ENCODE measurements around the gene WDR1. TPM values are rescaled to one million over a fixed set of nuclear protein-coding genes. Genes with fewer than 3 reads are reported as not detected.

Gene WDR1
- total RNA-seq, 1 donor from 2014 or later: 216 TPM

- DNase-seq (ENCODE audit: low spot score in 2 of 2): no peak
- Histone ChIP-seq H3K36me3 (peaks cover 35 to 38% of the 10 kb centered on the region in 2 donors), H3K4me1 (peaks cover 0 to 4% of the 10 kb centered on the region in 2 donors), H3K27ac (no peak overlapping the region), H3K9me3 (no peaks in the 10 kb centered on the region), H3K4me3 (no peak overlapping the region), H3K27me3 (no peaks in the 10 kb centered on the region)
- TF ChIP-seq CTCF (IDR thresholded peaks at IDR 0.05): no peak
- intact Hi-C loops (cut with DNase I): no loop called here
Observed at GRCh38 chr4:10066206-10066605, 50.4 kb downstream of the WDR1 start.

GRCh38 chr4:10063544-10064300, 52.9 kb downstream of the WDR1 start:
- DNase-seq (ENCODE audit: low spot score in 2 of 2): peak; percentile 48 to 90
- no peak overlapping the region for H3K4me3 ChIP-seq
- intact Hi-C loops (cut with DNase I): loop anchor here (1.0 to 5.0 kb wide), 3 partner anchors 44 to 371 kb away; no protein-coding TSS in a partner anchor
- peak overlapping the region; percentile 34 to 67 for H3K27ac ChIP-seq
- peaks cover 0 to 4% of the 10 kb centered on the region in 2 donors for H3K4me1 ChIP-seq
- TF ChIP-seq CTCF (IDR thresholded peaks at IDR 0.05): peak; percentile 66 to 84 (median 76)
- H3K27me3 ChIP-seq: no peaks in the 10 kb centered on the region
- H3K9me3 ChIP-seq: no peaks in the 10 kb centered on the region
- H3K36me3 ChIP-seq: peaks cover 25% of the 10 kb centered on the region in 2 donors

GRCh38 chr4:10061650-10062415, 54.8 kb downstream of the WDR1 start:
- TF ChIP-seq CTCF (IDR thresholded peaks at IDR 0.05): no peak

GRCh38 chr4:10058371-10058770, 58.2 kb downstream of the WDR1 start:
- H3K9me3 ChIP-seq: no peaks in the 10 kb centered on the region
- no peak overlapping the region for H3K27ac ChIP-seq
- no peak overlapping the region for H3K4me3 ChIP-seq
- DNase-seq (ENCODE audit: low spot score in 2 of 2): no peak
- no peak for TF ChIP-seq CTCF (IDR thresholded peaks at IDR 0.05)
- H3K36me3 ChIP-seq: no peaks in the 10 kb centered on the region
- intact Hi-C loops (cut with DNase I): no loop called here
- H3K4me1 ChIP-seq: no peaks in the 10 kb centered on the region
- H3K27me3 ChIP-seq: no peaks in the 10 kb centered on the region

More at GRCh38 chr4:10061650-10062415, 54.8 kb downstream of the WDR1 start:
- Histone ChIP-seq H3K27me3 (no peaks in the 10 kb centered on the region), H3K4me1 (peaks cover 0 to 4% of the 10 kb centered on the region in 2 donors), H3K4me3 (no peak overlapping the region), H3K27ac (no peak overlapping the region), H3K36me3 (peaks cover 12 to 17% of the 10 kb centered on the region in 2 donors), H3K9me3 (no peaks in the 10 kb centered on the region)
- intact Hi-C loops (cut with DNase I): loop anchor here (5.0 kb wide), 1 partner anchor 370 kb away; no protein-coding TSS in a partner anchor
- no peak for DNase-seq (ENCODE audit: low spot score in 2 of 2)

- no peak for DNase-seq (ENCODE audit: low spot score in 2 of 2)
- H3K27ac ChIP-seq: no peak overlapping the region
Observed at GRCh38 chr4:10057023-10057395, 59.6 kb downstream of the WDR1 start.

More at GRCh38 chr4:10057023-10057395, 59.6 kb downstream of the WDR1 start:
- Histone ChIP-seq H3K4me3 (no peak overlapping the region), H3K36me3 (no peaks in the 10 kb centered on the region), H3K9me3 (no peaks in the 10 kb centered on the region), H3K27me3 (no peaks in the 10 kb centered on the region), H3K4me1 (no peaks in the 10 kb centered on the region)
- intact Hi-C loops (cut with DNase I): no loop called here
- TF ChIP-seq CTCF (IDR thresholded peaks at IDR 0.05): no peak

All from ascending aorta (tissue), 2 donors.